IMR-90 (cell line): Measurements from ENCODE around the gene RASSF6. TPM values are rescaled to one million over a fixed set of nuclear protein-coding genes. Genes with fewer than 3 reads are reported as not detected.

Source experiments
- ATAC-seq: fragments of 200-7000 bp; cut with Tn5 transposase; 2 replicates; pipeline ENCODE4 v1.9.1; 2020; ENCODE audit warnings: low read depth, mild to moderate bottlenecking, moderate library complexity
- Bru-seq: library from RNA; stranded (reverse); fragments of 400-500 nt; gene quantifications from one replicate; lab custom pipeline; 2021; lab: Mats Ljungman, UMichigan
- BruChase-seq, 2 experiments: library from RNA; stranded (reverse); fragments of 400-500 nt; gene quantifications; one replicate each; lab custom pipeline; 2021; lab: Mats Ljungman, UMichigan
- BruUV-seq: library from RNA; stranded (reverse); fragments of 400-500 nt; replicated peaks from 2 replicates; lab custom pipeline; 2021; lab: Mats Ljungman, UMichigan
- CTCF ChIA-PET: fragments of 300-600 bp; formaldehyde crosslinking; extraction: SDS; loops from one replicate; lab custom pipeline; 2021; ENCODE audit warnings: antibody characterized with exemption; lab: Yijun Ruan, JAX
- POLR2A ChIA-PET: fragments of 300-600 bp; sonication (Branson Sonifier 250); formaldehyde crosslinking; loops from one replicate; lab custom pipeline; 2022; ENCODE audit warnings: antibody characterized with exemption; ENCODE audit not compliant: unreplicated experiment; lab: Charles Lee
- DNase-seq: peaks from one replicate; pipeline ENCODE4 v3.0.0; 2013
- H2AFZ ChIP-seq: replicated peaks from 2 replicates; pipeline ENCODE3; 2013; ENCODE audit warnings: low read length, mild to moderate bottlenecking; ENCODE audit not compliant: poor library complexity
- H2AK5ac ChIP-seq: 2 replicates; pipeline ENCODE4 v1.6.1; 2013; ENCODE audit warnings: low read depth, low read length, inconsistent platforms
- H2AK9ac ChIP-seq: replicated peaks from 2 replicates; pipeline ENCODE3; 2013; ENCODE audit warnings: mild to moderate bottlenecking, low read depth, low read length, moderate library complexity; ENCODE audit not compliant: poor library complexity
- H2BK120ac ChIP-seq: 2 replicates; pipeline ENCODE4 v1.6.1; 2013; ENCODE audit warnings: low read depth, low read length, inconsistent platforms
- H2BK15ac ChIP-seq: 3 replicates; pipeline ENCODE4 v1.6.1; 2013; ENCODE audit warnings: low read depth, low read length, inconsistent platforms
- H2BK20ac ChIP-seq: 2 replicates; pipeline ENCODE4 v1.6.1; 2013; ENCODE audit warnings: low read depth, mild to moderate bottlenecking, inconsistent platforms, low read length, moderate library complexity
- H2BK5ac ChIP-seq: 2 replicates; pipeline ENCODE4 v1.6.1; 2013; ENCODE audit warnings: mild to moderate bottlenecking, low read depth, low read length, inconsistent platforms; ENCODE audit not compliant: poor library complexity, severe bottlenecking
- H3K14ac ChIP-seq: replicated peaks from 2 replicates; pipeline ENCODE4 v1.6.1; 2013; ENCODE audit warnings: low read depth, low read length, inconsistent platforms
- H3K18ac ChIP-seq: 2 replicates; pipeline ENCODE4 v1.6.1; 2013; ENCODE audit warnings: low read depth, low read length, control low read depth
- H3K23ac ChIP-seq: 2 replicates; pipeline ENCODE4 v1.6.1; 2013; ENCODE audit warnings: low read depth, low read length, inconsistent platforms
- H3K27ac ChIP-seq: 2 replicates; pipeline ENCODE4 v1.5.1; 2013; ENCODE audit warnings: mild to moderate bottlenecking, control low read depth, low read length; ENCODE audit not compliant: insufficient read depth
- H3K27me3 ChIP-seq: 2 replicates; pipeline ENCODE4 v1.6.1; 2013; ENCODE audit warnings: low read length; ENCODE audit not compliant: control insufficient read depth, insufficient read depth
- H3K36me3 ChIP-seq: 2 replicates; pipeline ENCODE4 v1.6.1; 2013; ENCODE audit warnings: low read length, mixed read lengths; ENCODE audit not compliant: control insufficient read depth, insufficient read depth
- H3K4ac ChIP-seq: 2 replicates; pipeline ENCODE4 v1.6.1; 2013; ENCODE audit warnings: low read depth, low read length, inconsistent platforms
- H3K4me1 ChIP-seq: 2 replicates; pipeline ENCODE4 v1.6.1; 2013; ENCODE audit warnings: low read length, mixed read lengths; ENCODE audit not compliant: control insufficient read depth, insufficient read depth
- H3K4me2 ChIP-seq: 2 replicates; pipeline ENCODE4 v1.6.1; 2013; ENCODE audit warnings: low read depth, mild to moderate bottlenecking, control low read depth, low read length, moderate library complexity
- H3K4me3 ChIP-seq: 2 replicates; pipeline ENCODE4 v1.5.1; 2013; ENCODE audit warnings: low read depth, mild to moderate bottlenecking, control low read depth, low read length, moderate library complexity; ENCODE audit not compliant: insufficient read depth
- H3K56ac ChIP-seq: 2 replicates; pipeline ENCODE4 v1.6.1; 2013; ENCODE audit warnings: low read length, inconsistent platforms; ENCODE audit not compliant: insufficient read depth; ENCODE audit errors: extremely low read depth
- H3K79me1 ChIP-seq, 2 experiments: 2 replicates each; pipeline ENCODE4 v1.6.1; 2013; ENCODE audit warnings: low read length in 2 of 2, inconsistent platforms in 1 of 2, low read depth in 1 of 2
- H3K9ac ChIP-seq: 2 replicates; pipeline ENCODE4 v1.6.1; 2013; ENCODE audit warnings: low read depth, low read length, control low read depth
- H3K9me1 ChIP-seq: 2 replicates; pipeline ENCODE4 v1.6.1; 2013; ENCODE audit warnings: low read length, inconsistent platforms; ENCODE audit not compliant: insufficient read depth
- H3K9me3 ChIP-seq: 2 replicates; pipeline ENCODE4 v1.6.1; 2013; ENCODE audit warnings: low read length; ENCODE audit not compliant: control insufficient read depth, insufficient read depth
- H4K20me1 ChIP-seq: 2 replicates; pipeline ENCODE4 v1.6.1; 2013; ENCODE audit warnings: low read length, inconsistent platforms; ENCODE audit not compliant: insufficient read depth
- H4K5ac ChIP-seq: 2 replicates; pipeline ENCODE4 v1.6.1; 2013; ENCODE audit warnings: mild to moderate bottlenecking, low read depth, low read length, control low read depth
- H4K8ac ChIP-seq, 2 experiments: 2 replicates each; pipeline ENCODE4 v1.6.1; 2013; ENCODE audit warnings: low read depth in 2 of 2, low read length in 2 of 2, control low read depth in 1 of 2, inconsistent platforms in 1 of 2
- H4K91ac ChIP-seq: 2 replicates; pipeline ENCODE4 v1.6.1; 2013; ENCODE audit warnings: low read depth, low read length, inconsistent platforms; ENCODE audit not compliant: insufficient read depth
- CEBPB ChIP-seq: IDR thresholded peaks from 2 replicates; pipeline ENCODE4 v1.6.1; 2012; ENCODE audit warnings: low read depth, low read length, improper control_type of control experiment
- CHD1 ChIP-seq: IDR thresholded peaks from 2 replicates; pipeline ENCODE4 v1.6.1; 2012; ENCODE audit warnings: low read depth, low read length, improper control_type of control experiment
- ELK1 ChIP-seq: fragments of 150-350 bp; IDR thresholded peaks from 2 replicates; pipeline ENCODE4 v1.6.1; 2016; ENCODE audit warnings: low read depth, mild to moderate bottlenecking, low read length, moderate library complexity, borderline replicate concordance
- FOS ChIP-seq: fragments of 150-350 bp; IDR thresholded peaks from 2 replicates; pipeline ENCODE4 v1.6.1; 2016; ENCODE audit warnings: low read depth, low read length
- MAFK ChIP-seq: IDR thresholded peaks from 2 replicates; pipeline ENCODE4 v1.6.1; 2012; ENCODE audit warnings: low read depth, low read length, improper control_type of control experiment
- MAZ ChIP-seq: IDR thresholded peaks from 2 replicates; pipeline ENCODE4 v1.6.1; 2012; ENCODE audit warnings: low read depth, mild to moderate bottlenecking, low read length, improper control_type of control experiment, moderate library complexity, borderline replicate concordance
- NFE2L2 ChIP-seq: fragments of 150-350 bp; IDR thresholded peaks from 2 replicates; pipeline ENCODE4 v1.6.1; 2016; ENCODE audit warnings: low read depth, mild to moderate bottlenecking, low read length
- POLR2A ChIP-seq: IDR thresholded peaks from 2 replicates; pipeline ENCODE4 v1.6.1; 2012; ENCODE audit warnings: mild to moderate bottlenecking, low read depth, low read length
- RAD21 ChIP-seq: IDR thresholded peaks from 2 replicates; pipeline ENCODE4 v1.6.1; 2012; ENCODE audit warnings: low read length, improper control_type of control experiment
- RCOR1 ChIP-seq: IDR thresholded peaks from 2 replicates; pipeline ENCODE4 v1.6.1; 2012; ENCODE audit warnings: mild to moderate bottlenecking, low read length, improper control_type of control experiment; ENCODE audit not compliant: insufficient replicate concordance
- RFX5 ChIP-seq: IDR thresholded peaks from 2 replicates; pipeline ENCODE4 v1.8.0; 2012; ENCODE audit warnings: low read depth, mild to moderate bottlenecking, low read length, moderate library complexity
- SMC3 ChIP-seq: fragments of 150-350 bp; IDR thresholded peaks from 2 replicates; pipeline ENCODE4 v1.6.1; 2016; ENCODE audit warnings: low read depth, mild to moderate bottlenecking, antibody characterized with exemption, low read length, moderate library complexity
- USF2 ChIP-seq: fragments of 150-350 bp; IDR thresholded peaks from 2 replicates; pipeline ENCODE4 v1.6.1; 2017; ENCODE audit warnings: mild to moderate bottlenecking, antibody characterized with exemption, low read length, low read depth
- WGBS, 2 experiments: methylation state at CpG; one replicate each; pipeline versions ENCODE4 v1.1.5 to v1.1.7; 2013; ENCODE audit warnings: missing lambda C conversion rate in 2 of 2; ENCODE audit not compliant: insufficient read length in 1 of 2; ENCODE audit errors: extremely low coverage in 2 of 2; 5-methylcytosine and 5-hydroxymethylcytosine counted together
- dilution Hi-C: fragments of 300-500 bp; cut with HindIII; formaldehyde crosslinking; loops from one replicate; pipeline ENCODE4 v1.14.3; 2018; ENCODE audit warnings: low sequenced_read_pairs; ENCODE audit not compliant: unreplicated experiment
- in situ Hi-C: fragments of 300-500 bp; cut with MboI; formaldehyde crosslinking; loops from 3 replicates; pipeline ENCODE4 v1.14.3; 2019; ENCODE audit warnings: low sequenced_read_pairs, inconsistent platforms, mixed read lengths
- intact Hi-C: fragments of 100-400 bp; cut with micrococcal nuclease; formaldehyde crosslinking; loops from 2 replicates; pipeline ENCODE4 v1.10.0; 2022
- long read RNA-seq: library from polyadenylated mRNA; unstranded; transcript quantifications from one replicate; pipeline ENCODE4 v2.0.0, GENCODE V29; 2021; ENCODE audit not compliant: unreplicated experiment
- polyA plus RNA-seq, 3 experiments: library from polyadenylated mRNA; depleted of rRNA; stranded (reverse); fragments of >200 nt; gene quantifications; 2 replicates each; pipeline ENCODE4 v1.2.3, GENCODE V29; 2012; ENCODE audit warnings: low replicate concordance in 1 of 3
- total RNA-seq: library from RNA; depleted of rRNA; stranded (reverse); fragments of >200 nt; gene quantifications from 2 replicates; pipeline ENCODE4 v1.2.3, GENCODE V29; 2012; rRNA removed

The RASSF6 gene
- not detected in 2 replicates for total RNA-seq
- polyA plus RNA-seq (2012; rRNA removed) = not detected in 2 replicates
- under 0.01 TPM in 1 of 2 replicates, not detected in the other for polyA plus RNA-seq (2012; cell fraction: cytosol; rRNA removed)
- polyA plus RNA-seq (2012; cell fraction: nucleus; rRNA removed; ENCODE audit: low replicate concordance) = not detected in 2 replicates
- percentile 2 among the genes with signal in this experiment for Bru-seq, nascent RNA
- percentile 2 among the genes with signal in this experiment for BruChase-seq, experiment 1, labeled RNA remaining after a 6-hour chase
- percentile 2 among the genes with signal in this experiment for BruChase-seq, experiment 2, labeled RNA remaining after a 2-hour chase
- long read RNA-seq = 0 reads

GRCh38 chr4:73620115-73620792 is at the start of gene RASSF6:
RASSF6 (minus strand) TSS chr4:73620436; CDS start chr4:73611795, 8,641 bp downstream.
- Histone ChIP-seq H3K4me2 (peak within 1 kb of the TSS; percentile 63), H3K36me3 (no peaks in the 10 kb centered on the region), H2AK9ac (no peak within 1 kb of the TSS), H3K27ac (no peak within 1 kb of the TSS), H3K56ac (no peak within 1 kb of the TSS), H3K4ac (no peak within 1 kb of the TSS), H4K20me1 (no peaks in the 10 kb centered on the region), H2BK120ac (no peak within 1 kb of the TSS), H3K18ac (no peak within 1 kb of the TSS), H2AFZ (peak within 1 kb of the TSS; percentile 44), H2BK5ac (no peak within 1 kb of the TSS), H2BK20ac (no peak within 1 kb of the TSS), H3K79me1 (no peaks in the 10 kb centered on the region), H4K5ac (no peak within 1 kb of the TSS), H3K4me1 (no peaks in the 10 kb centered on the region), H3K9me3 (no peaks in the 10 kb centered on the region), H3K14ac (no peak within 1 kb of the TSS), H2BK15ac (no peak within 1 kb of the TSS), H3K4me3 (no peak within 1 kb of the TSS), H3K23ac (no peak within 1 kb of the TSS), H2AK5ac (no peak within 1 kb of the TSS), H3K27me3 (peaks cover 14% of the 10 kb centered on the region), H3K9me1 (no peaks in the 10 kb centered on the region), H4K91ac (no peak within 1 kb of the TSS), H4K8ac (no peak within 1 kb of the TSS), H3K9ac (no peak within 1 kb of the TSS)
- dilution Hi-C loops = no loop called here
- ATAC-seq (no peak), DNase-seq (no peak)
- intact Hi-C loops = no loop called here
- ChIA-PET POLR2A (no interaction called here), CTCF (interaction anchor here (0.7 kb wide), 1 partner anchor 606 kb away, joined by 3 read pairs; no protein-coding TSS in a partner anchor)
- TF ChIP-seq CEBPB = no peak
- no peak for TF ChIP-seq USF2
- TF ChIP-seq NFE2L2 = no peak
- TF ChIP-seq POLR2A = no peak
- TF ChIP-seq CHD1 = no peak
- no peak for TF ChIP-seq RAD21
- TF ChIP-seq MAZ = no peak
- no peak for TF ChIP-seq MAFK
- TF ChIP-seq FOS = no peak
- TF ChIP-seq ELK1 = no peak
- no peak for TF ChIP-seq SMC3
- no peak for TF ChIP-seq RFX5
- no peak for TF ChIP-seq RCOR1
- in situ Hi-C loops = no loop called here
- no TSS peak for BruUV-seq
- WGBS, 2 experiments = 19% methylated on average over 10 of the region's 24 CpGs; no CpG with 5 or more reads in 1 of the 2 experiments
